ELR (cell line): ENCODE results near the gene ATXN10.

Experiments
- DNase-seq: peaks from one replicate; pipeline ENCODE4 v3.0.0-alpha.2; 2015; ENCODE audit warnings: low read depth

ATXN10 gene

GRCh38 chr22:45826520-45826919 lies 154.9 kb downstream of the ATXN10 start:
- DNase-seq, result no peak

GRCh38 chr22:45828841-45829240 lies 157.2 kb downstream of the ATXN10 start:
- peak; percentile 35 for DNase-seq

GRCh38 chr22:45830531-45831245 lies 159.1 kb downstream of the ATXN10 start:
- DNase-seq, result peak; percentile 87

DNA sequence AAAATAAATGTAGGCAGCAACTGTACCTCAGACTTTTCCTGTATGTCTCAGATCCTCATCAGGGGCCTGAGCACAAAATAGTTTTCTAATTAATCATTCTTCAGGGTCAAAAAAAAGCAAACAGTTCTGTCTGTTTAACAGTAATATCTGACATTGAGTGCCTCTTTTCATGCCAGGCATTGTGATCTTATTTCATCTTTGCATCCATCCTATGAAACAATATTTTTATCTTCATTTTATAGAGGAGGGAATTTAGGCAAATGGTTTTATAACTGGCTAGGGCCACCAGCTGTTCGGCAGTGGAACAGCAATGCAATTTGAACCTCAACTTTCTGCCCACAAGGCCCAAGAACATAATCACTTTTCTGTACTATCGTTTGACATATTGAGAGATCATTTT lies 159.8 kb downstream of the ATXN10 start:
- DNase-seq, result peak; percentile 74

- peak; percentile 7 for DNase-seq
Measured at GRCh38 chr22:45832180-45832579, 160.5 kb downstream of the ATXN10 start.

GRCh38 chr22:45832959-45833580 lies 161.4 kb downstream of the ATXN10 start:
- no peak for DNase-seq

DNA sequence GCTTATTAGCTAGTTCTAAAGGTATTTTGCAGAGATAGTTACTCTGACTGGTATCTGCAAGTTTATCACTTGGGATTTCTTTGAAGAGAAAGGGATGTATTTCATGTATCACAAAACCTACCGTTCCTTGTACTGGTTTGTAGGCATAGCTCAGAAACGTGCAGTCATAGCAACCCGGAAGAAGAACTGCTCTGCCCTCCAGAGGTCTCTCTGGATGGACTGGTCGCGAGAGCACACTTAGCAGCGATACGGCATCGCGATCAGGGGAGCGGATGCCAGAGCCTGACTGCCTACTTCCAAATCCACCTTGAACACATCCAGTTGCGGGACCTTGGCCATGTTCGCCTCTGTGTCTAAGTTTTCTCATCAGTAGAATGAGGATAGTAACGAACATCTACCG lies 162.0 kb downstream of the ATXN10 start:
- DNase-seq, result no peak

GRCh38 chr22:45834241-45834640 lies 162.6 kb downstream of the ATXN10 start:
- no peak for DNase-seq

DNA sequence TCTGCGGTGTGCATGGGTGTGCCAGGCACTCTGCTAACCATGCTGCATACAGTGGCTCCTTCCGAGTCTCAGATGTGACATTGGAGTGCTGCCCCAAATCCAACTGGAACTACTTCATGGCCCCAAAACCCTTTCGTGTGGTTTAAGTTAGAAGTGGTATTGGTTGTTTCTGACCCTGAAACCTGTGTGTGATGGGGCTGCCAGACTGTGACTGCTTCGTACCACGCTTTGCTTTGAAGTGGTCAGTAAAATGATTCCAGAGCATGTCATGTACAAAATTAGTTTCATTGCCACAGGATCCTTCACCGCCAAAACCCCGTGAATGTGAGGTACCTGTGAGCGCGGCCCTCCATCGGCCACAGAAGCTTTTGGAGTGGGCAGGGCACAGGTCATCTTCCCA lies 163.2 kb downstream of the ATXN10 start:
- DNase-seq, result no peak

DNA sequence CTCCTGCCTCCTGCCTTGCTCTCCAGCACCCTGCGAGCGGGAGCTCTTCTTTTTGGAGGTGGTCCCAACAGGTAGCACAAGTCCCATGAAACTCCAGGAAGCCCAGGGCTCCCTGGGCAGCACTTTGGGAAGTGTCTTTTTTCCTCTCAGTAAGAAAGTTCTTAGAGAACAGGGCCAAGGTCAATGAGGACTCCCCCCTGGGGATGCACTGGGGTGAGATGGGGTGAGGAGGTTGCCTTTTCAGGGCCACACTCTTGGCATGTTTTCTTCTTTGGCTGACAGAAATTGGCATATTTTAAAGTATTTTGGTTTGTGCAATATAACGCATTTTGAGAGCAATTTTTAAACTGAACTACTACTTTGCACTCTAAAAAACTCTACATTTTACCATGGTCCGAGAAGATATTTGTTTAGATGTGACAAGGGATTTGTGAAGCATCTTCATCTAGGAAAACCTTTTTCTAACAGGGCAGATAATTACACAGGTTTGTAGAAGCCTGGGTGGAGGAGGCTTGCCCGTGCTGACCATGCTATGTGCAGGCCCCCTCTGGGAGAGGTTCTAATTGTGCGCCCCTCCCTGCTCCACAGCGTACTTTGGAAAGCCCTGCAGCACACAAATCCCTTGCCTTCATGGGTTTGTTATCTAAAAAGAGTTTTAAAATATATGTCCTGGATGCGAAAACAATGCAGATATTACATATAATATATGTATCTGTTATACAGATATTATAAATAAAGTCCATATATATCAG lies 165.0 kb downstream of the ATXN10 start:
- DNase-seq, result no peak

- no peak for DNase-seq
Measured at GRCh38 chr22:45837508-45837907, 165.9 kb downstream of the ATXN10 start.

- no peak for DNase-seq
Measured at GRCh38 chr22:45838305-45838887, 166.8 kb downstream of the ATXN10 start.

- DNase-seq, result no peak
Measured at GRCh38 chr22:45840483-45840882, 168.8 kb downstream of the ATXN10 start.

GRCh38 chr22:45842291-45842991 lies 170.8 kb downstream of the ATXN10 start:
- peak; percentile 17 for DNase-seq

DNA sequence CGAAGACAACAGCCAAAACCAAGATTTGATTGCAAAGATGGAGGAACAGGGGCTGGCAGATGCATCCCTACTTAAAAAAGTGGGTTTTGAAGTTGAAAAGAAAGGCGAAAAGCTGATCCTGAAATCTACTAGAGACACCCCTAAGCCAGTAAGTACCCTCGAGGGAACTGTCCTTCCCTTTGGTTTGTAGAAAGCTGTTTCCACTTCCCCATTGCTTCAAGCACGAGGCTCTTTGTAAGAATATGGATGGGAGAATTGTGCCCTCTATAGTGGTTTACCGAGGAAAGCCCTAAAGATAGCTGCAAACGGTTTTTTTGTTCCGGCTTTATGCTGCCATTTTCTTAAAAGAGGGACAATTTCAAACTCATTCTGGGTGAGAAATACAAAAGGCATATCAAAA lies 171.4 kb downstream of the ATXN10 start:
- no peak for DNase-seq

GRCh38 chr22:45843986-45844385 lies 172.4 kb downstream of the ATXN10 start:
- no peak for DNase-seq

GRCh38 chr22:45845076-45845487 lies 173.4 kb downstream of the ATXN10 start:
- DNase-seq, result no peak

DNA sequence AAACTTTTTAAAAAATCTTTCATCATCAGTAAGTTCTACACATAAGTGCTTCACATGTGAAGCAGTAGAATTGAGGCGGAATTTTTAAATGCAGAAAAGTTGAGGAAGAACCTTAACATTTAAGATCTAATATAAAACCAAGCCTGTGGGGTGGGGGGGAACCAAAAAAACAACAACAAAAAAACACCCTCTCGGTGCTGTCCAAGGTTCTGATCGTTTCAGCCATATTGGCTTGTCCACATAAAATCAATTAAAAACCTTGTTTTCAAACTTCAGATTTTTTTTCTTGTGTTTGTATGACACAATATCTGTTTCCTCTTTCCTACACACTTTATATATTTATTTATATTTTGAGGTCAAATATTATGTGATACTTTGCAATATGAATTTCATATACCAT lies 175.3 kb downstream of the ATXN10 start:
- DNase-seq, result no peak

DNA sequence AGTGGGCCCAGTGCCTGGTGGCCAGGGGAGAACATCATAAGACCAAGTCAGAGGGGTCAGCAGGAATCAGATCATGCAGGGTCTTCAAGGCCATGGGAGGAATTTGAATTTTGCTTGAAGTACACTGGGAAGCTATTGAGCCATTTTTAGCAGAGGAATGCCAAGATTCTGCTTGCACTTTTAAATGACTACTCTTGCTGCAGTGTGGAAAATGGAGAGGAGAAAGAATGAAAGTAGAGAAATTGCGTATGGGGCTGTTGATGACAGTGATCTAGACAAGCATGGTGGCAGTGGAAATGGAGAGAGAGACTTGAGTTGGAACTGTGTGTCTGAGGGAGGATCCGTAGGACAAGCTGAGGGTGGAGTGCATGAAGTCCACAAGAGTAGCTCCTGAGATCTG lies 177.3 kb downstream of the ATXN10 start:
- no peak for DNase-seq

- DNase-seq, result no peak
Measured at GRCh38 chr22:45852826-45853225, 181.2 kb downstream of the ATXN10 start.

DNA sequence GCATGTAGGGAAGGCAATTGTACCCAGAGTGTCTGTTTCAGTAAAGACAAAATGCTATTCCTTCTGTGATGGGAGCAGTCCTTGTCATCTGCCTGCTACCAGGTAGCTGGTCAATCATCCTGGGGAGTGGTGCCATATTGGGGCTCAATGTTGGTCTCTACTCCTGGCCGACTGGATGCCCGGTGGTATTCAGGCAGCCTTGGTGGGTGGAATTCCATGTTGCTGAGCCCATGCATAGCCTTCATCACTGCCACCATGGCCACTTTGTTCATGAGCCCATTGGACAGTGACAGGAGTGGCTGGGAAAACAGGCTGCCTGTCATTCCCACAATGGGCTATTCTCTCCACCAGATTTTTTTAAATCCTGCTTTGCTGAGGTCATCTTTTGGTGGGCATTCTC lies 184.3 kb downstream of the ATXN10 start:
- no peak for DNase-seq

GRCh38 chr22:45857519-45857918 lies 185.9 kb downstream of the ATXN10 start:
- no peak for DNase-seq
